Measurements from ENCODE around the gene NPAS1.

Gene NPAS1, protein sequence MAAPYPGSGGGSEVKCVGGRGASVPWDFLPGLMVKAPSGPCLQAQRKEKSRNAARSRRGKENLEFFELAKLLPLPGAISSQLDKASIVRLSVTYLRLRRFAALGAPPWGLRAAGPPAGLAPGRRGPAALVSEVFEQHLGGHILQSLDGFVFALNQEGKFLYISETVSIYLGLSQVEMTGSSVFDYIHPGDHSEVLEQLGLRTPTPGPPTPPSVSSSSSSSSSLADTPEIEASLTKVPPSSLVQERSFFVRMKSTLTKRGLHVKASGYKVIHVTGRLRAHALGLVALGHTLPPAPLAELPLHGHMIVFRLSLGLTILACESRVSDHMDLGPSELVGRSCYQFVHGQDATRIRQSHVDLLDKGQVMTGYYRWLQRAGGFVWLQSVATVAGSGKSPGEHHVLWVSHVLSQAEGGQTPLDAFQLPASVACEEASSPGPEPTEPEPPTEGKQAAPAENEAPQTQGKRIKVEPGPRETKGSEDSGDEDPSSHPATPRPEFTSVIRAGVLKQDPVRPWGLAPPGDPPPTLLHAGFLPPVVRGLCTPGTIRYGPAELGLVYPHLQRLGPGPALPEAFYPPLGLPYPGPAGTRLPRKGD

DNA sequence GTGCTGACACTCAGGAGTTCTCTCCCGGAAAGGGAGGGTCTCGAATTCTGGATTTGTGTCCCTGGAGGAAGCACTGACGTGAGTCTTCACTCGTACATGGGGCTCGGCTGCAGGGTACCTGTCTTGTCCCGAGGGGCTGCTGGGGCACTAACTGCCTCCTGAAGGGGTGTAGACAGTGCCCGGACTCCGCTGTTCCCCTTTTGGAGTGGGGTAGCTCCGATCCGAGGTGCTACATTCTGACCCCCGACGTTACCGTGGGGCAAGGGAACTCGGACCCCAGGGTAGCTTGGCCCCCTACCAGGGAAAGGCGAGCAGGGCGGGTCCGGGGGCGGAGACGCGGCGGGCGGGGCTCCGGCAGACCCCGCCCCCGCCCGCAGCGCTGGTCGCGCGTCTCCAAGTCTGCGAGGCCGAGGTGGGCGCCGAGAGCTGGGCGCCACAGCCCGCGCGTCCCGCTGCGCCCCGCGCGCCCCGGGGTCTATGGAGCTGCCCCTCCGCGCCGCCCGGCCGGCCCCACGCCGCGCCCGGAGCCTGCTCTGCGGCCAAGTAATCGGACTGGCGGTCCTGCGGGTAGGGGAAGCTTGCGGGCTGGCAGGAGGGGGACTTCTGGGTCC lies at the start of gene NPAS1:
Gene NPAS1 (plus strand): TSS at position 407 of the 611 bp plus-strand sequence. CDS start 1,211 bp downstream, outside the sequence.
- H3K4me3 ChIP-seq (replicated peaks; ENCODE audit: low read depth, low read length), result no peak within 1 kb of the TSS; the same call in 1 of the 2 replicates
- no peak for DNase-seq (ENCODE audit: extremely low read depth, insufficient read length)
- peaks cover 4% of the 10 kb centered on the region; the same call in 1 of the 2 replicates for H3K27me3 ChIP-seq (replicated peaks; ENCODE audit: control insufficient read depth, insufficient read depth, low read length)
- TF ChIP-seq, protein P1, sequence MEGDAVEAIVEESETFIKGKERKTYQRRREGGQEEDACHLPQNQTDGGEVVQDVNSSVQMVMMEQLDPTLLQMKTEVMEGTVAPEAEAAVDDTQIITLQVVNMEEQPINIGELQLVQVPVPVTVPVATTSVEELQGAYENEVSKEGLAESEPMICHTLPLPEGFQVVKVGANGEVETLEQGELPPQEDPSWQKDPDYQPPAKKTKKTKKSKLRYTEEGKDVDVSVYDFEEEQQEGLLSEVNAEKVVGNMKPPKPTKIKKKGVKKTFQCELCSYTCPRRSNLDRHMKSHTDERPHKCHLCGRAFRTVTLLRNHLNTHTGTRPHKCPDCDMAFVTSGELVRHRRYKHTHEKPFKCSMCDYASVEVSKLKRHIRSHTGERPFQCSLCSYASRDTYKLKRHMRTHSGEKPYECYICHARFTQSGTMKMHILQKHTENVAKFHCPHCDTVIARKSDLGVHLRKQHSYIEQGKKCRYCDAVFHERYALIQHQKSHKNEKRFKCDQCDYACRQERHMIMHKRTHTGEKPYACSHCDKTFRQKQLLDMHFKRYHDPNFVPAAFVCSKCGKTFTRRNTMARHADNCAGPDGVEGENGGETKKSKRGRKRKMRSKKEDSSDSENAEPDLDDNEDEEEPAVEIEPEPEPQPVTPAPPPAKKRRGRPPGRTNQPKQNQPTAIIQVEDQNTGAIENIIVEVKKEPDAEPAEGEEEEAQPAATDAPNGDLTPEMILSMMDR (IDR thresholded peaks at IDR 0.05; ENCODE audit: insufficient read depth, low read length, poor library complexity, severe bottlenecking), result no peak
- H3K36me3 ChIP-seq (ENCODE audit: control insufficient read depth, insufficient read depth, low read length), result no peaks in the 10 kb centered on the region

DNA sequence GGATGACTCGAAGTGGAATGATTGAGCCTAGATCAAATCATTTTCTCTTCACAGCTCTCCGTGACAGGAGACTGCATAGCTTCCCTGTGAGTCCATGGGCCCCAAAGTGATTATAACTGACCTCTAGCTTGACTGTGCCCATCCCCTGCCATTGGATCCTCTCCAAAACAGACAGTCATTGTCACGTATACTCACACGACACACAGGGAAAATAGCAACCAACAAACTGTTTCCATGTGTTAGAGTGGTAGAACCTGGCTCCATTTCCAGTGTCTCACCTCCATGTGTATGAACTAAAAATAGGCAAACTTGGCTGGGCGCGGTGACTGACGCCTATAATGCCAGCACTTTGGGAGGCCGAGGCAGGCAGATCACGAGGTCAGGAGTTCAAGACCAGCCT lies 48.8 kb upstream of the NPAS1 start:
- no peaks in the 10 kb centered on the region for H3K27me3 ChIP-seq (replicated peaks; ENCODE audit: control insufficient read depth, insufficient read depth, low read length)
- no peak overlapping the region for H3K4me3 ChIP-seq (replicated peaks; ENCODE audit: low read depth, low read length)
- TF ChIP-seq, protein P1 (IDR thresholded peaks at IDR 0.05; ENCODE audit: insufficient read depth, low read length, poor library complexity, severe bottlenecking), result no peak
- DNase-seq (ENCODE audit: extremely low read depth, insufficient read length), result no peak
- peaks cover 7% of the 10 kb centered on the region for H3K36me3 ChIP-seq (ENCODE audit: control insufficient read depth, insufficient read depth, low read length)

DNA sequence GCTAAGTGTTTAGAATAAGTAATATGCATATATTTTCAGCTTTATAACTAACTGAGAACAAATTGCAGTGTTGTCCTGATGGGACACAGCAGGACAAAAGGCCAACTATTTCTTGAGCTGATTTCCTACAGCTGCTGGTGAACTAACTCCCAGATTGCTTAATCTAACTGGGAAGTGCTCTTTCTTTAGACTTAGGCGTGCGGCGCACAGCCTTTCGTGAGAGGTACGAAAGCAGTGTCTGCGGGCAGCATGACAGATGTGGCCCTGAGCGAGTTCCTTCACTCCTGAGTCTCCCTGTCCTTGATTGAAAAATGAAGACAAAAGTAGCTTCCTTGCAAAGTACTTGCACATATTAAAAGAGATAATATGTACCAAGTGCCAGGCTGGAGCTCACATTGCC lies 47.3 kb upstream of the NPAS1 start:
- TF ChIP-seq, protein P1 (IDR thresholded peaks at IDR 0.05; ENCODE audit: insufficient read depth, low read length, poor library complexity, severe bottlenecking), result no peak
- no peak for DNase-seq (ENCODE audit: extremely low read depth, insufficient read length)
- Histone ChIP-seq H3K27me3 (replicated peaks; ENCODE audit: control insufficient read depth, insufficient read depth, low read length) (no peaks in the 10 kb centered on the region), H3K4me3 (replicated peaks; ENCODE audit: low read depth, low read length) (no peak overlapping the region), H3K36me3 (ENCODE audit: control insufficient read depth, insufficient read depth, low read length) (peaks cover 7% of the 10 kb centered on the region)

DNA sequence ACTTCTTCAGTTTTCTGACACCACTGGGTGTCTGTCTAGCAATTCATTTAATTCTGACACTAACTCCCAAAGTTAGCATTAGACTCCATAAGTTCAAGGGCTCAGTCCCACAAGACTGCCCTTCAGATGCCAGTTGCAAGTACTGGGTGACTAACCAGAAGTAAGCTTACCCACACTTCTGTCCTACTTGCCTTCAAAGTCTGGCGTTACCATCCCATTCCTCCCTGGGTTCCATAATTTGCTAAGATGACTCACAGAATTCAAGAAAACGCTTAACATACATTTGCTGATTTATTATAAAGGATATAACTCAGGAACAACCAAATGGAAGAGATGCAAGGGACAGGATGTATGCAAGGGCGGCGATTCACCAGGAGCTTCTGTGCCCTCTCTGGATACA lies 45.5 kb upstream of the NPAS1 start:
- DNase-seq (ENCODE audit: extremely low read depth, insufficient read length), result no peak
- peaks cover 7% of the 10 kb centered on the region for H3K36me3 ChIP-seq (ENCODE audit: control insufficient read depth, insufficient read depth, low read length)
- H3K27me3 ChIP-seq (replicated peaks; ENCODE audit: control insufficient read depth, insufficient read depth, low read length), result no peaks in the 10 kb centered on the region
- TF ChIP-seq, protein P1 (IDR thresholded peaks at IDR 0.05; ENCODE audit: insufficient read depth, low read length, poor library complexity, severe bottlenecking), result no peak
- H3K4me3 ChIP-seq (replicated peaks; ENCODE audit: low read depth, low read length), result no peak overlapping the region

DNA sequence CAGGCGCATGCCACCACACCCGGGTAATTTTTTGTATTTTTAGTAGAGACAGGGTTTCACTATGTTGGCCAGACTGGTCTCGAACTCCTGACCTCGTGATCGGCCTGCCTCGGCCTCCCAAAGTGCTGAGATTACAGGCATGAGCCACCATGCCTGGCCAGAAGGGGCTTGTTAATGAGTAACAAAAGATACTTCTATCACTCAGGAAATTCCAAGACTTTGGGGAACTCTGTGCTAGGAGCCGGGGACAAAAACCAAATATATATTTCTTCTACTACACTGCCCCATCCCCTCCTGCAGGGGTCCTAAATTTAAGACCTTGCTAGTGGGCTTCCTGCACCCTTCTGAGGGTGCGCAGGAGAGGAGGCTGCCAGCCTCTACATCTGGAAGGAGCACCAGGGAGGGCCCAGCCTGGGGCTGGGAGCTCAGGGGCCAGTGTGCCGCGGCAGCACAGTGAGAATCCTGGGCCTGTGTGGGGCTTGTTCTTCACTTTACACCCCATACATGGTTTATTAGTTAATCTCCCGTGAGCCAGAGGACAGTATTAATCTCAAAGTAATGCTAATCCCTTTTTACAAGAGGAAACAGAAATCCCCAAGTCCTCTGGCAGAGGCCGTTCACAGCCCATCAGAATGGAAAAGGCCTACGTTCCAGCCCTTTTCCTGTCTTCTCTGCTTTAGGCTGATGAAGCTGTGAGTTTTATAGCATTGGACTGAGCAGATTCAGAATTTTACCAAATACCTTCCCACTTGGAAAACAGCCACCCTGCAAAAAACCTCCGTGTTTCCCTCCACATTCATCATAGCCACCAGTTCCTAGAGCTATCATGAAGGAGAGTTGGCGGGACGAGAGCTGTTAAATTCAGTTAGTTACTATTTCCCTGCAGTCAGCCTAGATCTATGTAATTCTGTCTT lies 44.4 kb upstream of the NPAS1 start:
- H3K4me3 ChIP-seq (replicated peaks; ENCODE audit: low read depth, low read length), result no peak overlapping the region
- no peak for DNase-seq (ENCODE audit: extremely low read depth, insufficient read length)

More for the DNA sequence above, 44.4 kb upstream of the NPAS1 start:
- Histone ChIP-seq H3K36me3 (ENCODE audit: control insufficient read depth, insufficient read depth, low read length) (peaks cover 2% of the 10 kb centered on the region), H3K27me3 (replicated peaks; ENCODE audit: control insufficient read depth, insufficient read depth, low read length) (no peaks in the 10 kb centered on the region)
- TF ChIP-seq, protein P1 (IDR thresholded peaks at IDR 0.05; ENCODE audit: insufficient read depth, low read length, poor library complexity, severe bottlenecking), result no peak

Data from GM06990 (cell line).